A172 (cell line): ENCODE results near the gene SYCE1. TPM values are rescaled to one million over a fixed set of nuclear protein-coding genes. Genes with fewer than 3 reads are reported as not detected.
"Not testable (repeated sequence)": the region's sequence is repeated elsewhere in the genome, so short reads cannot be mapped to it uniquely, and the experiment has no call there.

Source experiments
- DNase-seq: peaks from one replicate; pipeline ENCODE4 v3.0.0-alpha.2; 2015; ENCODE audit warnings: low spot score
- total RNA-seq: library from RNA; depleted of rRNA; stranded (reverse); fragments of >200 nt; shearing (Covaris generic); gene quantifications from 2 replicates; pipeline ENCODE4 v1.2.3, GENCODE V29; 2014

Gene SYCE1
- total RNA-seq, 1 experiment from 2014 or later = not detected

- no peak for DNase-seq
Observed at GRCh38 chr10:133557381-133557780, 8.0 kb downstream of the SYCE1 start.

- no peak for DNase-seq
Observed at GRCh38 chr10:133555521-133555920, 9.9 kb downstream of the SYCE1 start.

GRCh38 chr10:133554600-133554999 is 10.8 kb downstream of the SYCE1 start:
- no peak for DNase-seq

- no peak for DNase-seq
Observed at GRCh38 chr10:133544506-133544905, 20.9 kb downstream of the SYCE1 start.

- DNase-seq = not testable (repeated sequence)
Observed at GRCh38 chr10:133541441-133541975, 23.9 kb downstream of the SYCE1 start.

GRCh38 chr10:133537546-133538545 is 27.5 kb downstream of the SYCE1 start:
- DNase-seq = no peak

- no peak for DNase-seq
Observed at GRCh38 chr10:133536198-133536597, 29.2 kb downstream of the SYCE1 start.

GRCh38 chr10:133534417-133534816 is 31.0 kb downstream of the SYCE1 start:
- DNase-seq = no peak

GRCh38 chr10:133532871-133533270 is 32.5 kb downstream of the SYCE1 start:
- DNase-seq = no peak

- DNase-seq = no peak
Observed at GRCh38 chr10:133530506-133530905, 34.9 kb downstream of the SYCE1 start.

GRCh38 chr10:133529576-133529946 is 35.8 kb downstream of the SYCE1 start:
- DNase-seq = no peak

GRCh38 chr10:133528845-133529575 is 36.4 kb downstream of the SYCE1 start:
- no peak for DNase-seq

GRCh38 chr10:133528296-133528844 is 37.0 kb downstream of the SYCE1 start:
- no peak for DNase-seq

- DNase-seq = no peak
Observed at GRCh38 chr10:133527771-133528271, 37.6 kb downstream of the SYCE1 start.

GRCh38 chr10:133526957-133527588 is 38.3 kb downstream of the SYCE1 start, which contains the start of gene CYP2E1:
Gene CYP2E1 (plus strand): TSS chr10:133527363. CDS start chr10:133527396, 33 bp downstream.
- no peak for DNase-seq

GRCh38 chr10:133525444-133525843 is 39.9 kb downstream of the SYCE1 start:
- DNase-seq = no peak

GRCh38 chr10:133523631-133524203 is 41.7 kb downstream of the SYCE1 start:
- DNase-seq = no peak

- peak; percentile 40 for DNase-seq
Observed at GRCh38 chr10:133520193-133520738, 45.1 kb downstream of the SYCE1 start.

GRCh38 chr10:133518517-133518916 is 46.9 kb downstream of the SYCE1 start:
- DNase-seq = not testable (repeated sequence)

GRCh38 chr10:133516057-133516456 is 49.3 kb downstream of the SYCE1 start:
- no peak for DNase-seq

- no peak for DNase-seq
Observed at GRCh38 chr10:133515471-133515870, 49.9 kb downstream of the SYCE1 start.
